IPS-18a (cell line): ENCODE data around the gene NANOGP8.
A peak's percentile ranks its signal among the peaks of the same experiment; 100 is the strongest.
"Not testable (repeated sequence)": the region's sequence is repeated elsewhere in the genome, so short reads cannot be mapped to it uniquely, and the experiment has no call there.

Source experiments
- H3K27ac ChIP-seq: one replicate; pipeline ENCODE4 v1.5.1; 2013; ENCODE audit warnings: low read length
- H3K27me3 ChIP-seq: one replicate; pipeline ENCODE4 v1.6.1; 2013; ENCODE audit warnings: mild to moderate bottlenecking, low read length; ENCODE audit not compliant: control insufficient read depth, insufficient read depth
- H3K36me3 ChIP-seq: one replicate; pipeline ENCODE4 v1.6.1; 2013; ENCODE audit warnings: low read depth, low read length; ENCODE audit not compliant: control insufficient read depth
- H3K4me1 ChIP-seq: one replicate; pipeline ENCODE4 v1.6.1; 2013; ENCODE audit warnings: low read depth, low read length; ENCODE audit not compliant: control insufficient read depth
- H3K4me3 ChIP-seq: one replicate; pipeline ENCODE4 v1.5.1; 2013; ENCODE audit warnings: low read length
- H3K9ac ChIP-seq: one replicate; pipeline ENCODE4 v1.6.1; 2013; ENCODE audit warnings: mild to moderate bottlenecking, low read length, moderate library complexity
- H3K9me3 ChIP-seq: one replicate; pipeline ENCODE4 v1.6.1; 2013; ENCODE audit warnings: low read depth, low read length; ENCODE audit not compliant: control insufficient read depth

Gene NANOGP8

GRCh38 chr15:35085176-35085919 is at the start of gene NANOGP8:
TSS of gene NANOGP8 (minus strand) at chr15:35085295. CDS start at chr15:35085110, 185 bp downstream.
- not testable (repeated sequence) for H3K9me3 ChIP-seq

GRCh38 chr15:35134299-35134698 is 49.2 kb upstream of the NANOGP8 start:
- no peak overlapping the region for H3K27ac ChIP-seq
- no peak overlapping the region for H3K4me3 ChIP-seq
- H3K9me3 ChIP-seq: no peaks in the 10 kb centered on the region
- H3K36me3 ChIP-seq: no peaks in the 10 kb centered on the region
- H3K27me3 ChIP-seq: no peaks in the 10 kb centered on the region
- H3K4me1 ChIP-seq: peaks cover 4% of the 10 kb centered on the region
- no peak overlapping the region for H3K9ac ChIP-seq

More at GRCh38 chr15:35085176-35085919, at the start of gene NANOGP8:
- H3K4me1 ChIP-seq, H3K36me3 ChIP-seq, H3K27ac ChIP-seq, H3K27me3 ChIP-seq, H3K9ac ChIP-seq, H3K4me3 ChIP-seq: not testable (repeated sequence)

GRCh38 chr15:35130245-35130644 is 45.1 kb upstream of the NANOGP8 start:
- H3K4me3 ChIP-seq: no peak overlapping the region
- no peaks in the 10 kb centered on the region for H3K9me3 ChIP-seq
- peaks cover 4% of the 10 kb centered on the region for H3K4me1 ChIP-seq
- no peaks in the 10 kb centered on the region for H3K36me3 ChIP-seq
- H3K9ac ChIP-seq: no peak overlapping the region
- H3K27me3 ChIP-seq: no peaks in the 10 kb centered on the region
- H3K27ac ChIP-seq: no peak overlapping the region

- no peaks in the 10 kb centered on the region for H3K36me3 ChIP-seq
- peaks cover 4% of the 10 kb centered on the region for H3K4me1 ChIP-seq
- H3K9ac ChIP-seq: no peak overlapping the region
- H3K27me3 ChIP-seq: no peaks in the 10 kb centered on the region
- H3K4me3 ChIP-seq: no peak overlapping the region
- no peak overlapping the region for H3K27ac ChIP-seq
- H3K9me3 ChIP-seq: no peaks in the 10 kb centered on the region
These were observed 44.3 kb upstream of the NANOGP8 start for GRCh38 chr15:35129361-35129760.

- no peaks in the 10 kb centered on the region for H3K9me3 ChIP-seq
These were observed 42.6 kb upstream of the NANOGP8 start for GRCh38 chr15:35127717-35128116.

GRCh38 chr15:35126236-35126635 is 41.1 kb upstream of the NANOGP8 start:
- Histone ChIP-seq H3K4me3 (no peak overlapping the region), H3K27ac (no peak overlapping the region), H3K27me3 (no peaks in the 10 kb centered on the region), H3K36me3 (no peaks in the 10 kb centered on the region), H3K4me1 (no peaks in the 10 kb centered on the region), H3K9me3 (no peaks in the 10 kb centered on the region), H3K9ac (no peak overlapping the region)

More at GRCh38 chr15:35127717-35128116, 42.6 kb upstream of the NANOGP8 start:
- H3K27me3 ChIP-seq: no peaks in the 10 kb centered on the region
- no peaks in the 10 kb centered on the region for H3K36me3 ChIP-seq
- no peaks in the 10 kb centered on the region for H3K4me1 ChIP-seq
- no peak overlapping the region for H3K27ac ChIP-seq
- no peak overlapping the region for H3K9ac ChIP-seq
- no peak overlapping the region for H3K4me3 ChIP-seq

- Histone ChIP-seq H3K27ac (no peak overlapping the region), H3K9me3 (no peaks in the 10 kb centered on the region), H3K4me1 (no peaks in the 10 kb centered on the region), H3K27me3 (no peaks in the 10 kb centered on the region), H3K36me3 (no peaks in the 10 kb centered on the region), H3K4me3 (no peak overlapping the region), H3K9ac (no peak overlapping the region)
These were observed 38.6 kb upstream of the NANOGP8 start for GRCh38 chr15:35123743-35124142.

- Histone ChIP-seq H3K36me3 (no peaks in the 10 kb centered on the region), H3K9ac (no peak overlapping the region), H3K9me3 (no peaks in the 10 kb centered on the region), H3K4me3 (no peak overlapping the region), H3K27me3 (no peaks in the 10 kb centered on the region), H3K27ac (no peak overlapping the region), H3K4me1 (peaks cover 15% of the 10 kb centered on the region)
These were observed 36.7 kb upstream of the NANOGP8 start for GRCh38 chr15:35121611-35122359.

- Histone ChIP-seq H3K9me3 (no peaks in the 10 kb centered on the region), H3K4me3 (no peak overlapping the region), H3K9ac (no peak overlapping the region), H3K27me3 (no peaks in the 10 kb centered on the region), H3K36me3 (no peaks in the 10 kb centered on the region), H3K27ac (no peak overlapping the region), H3K4me1 (peaks cover 15% of the 10 kb centered on the region)
These were observed 35.1 kb upstream of the NANOGP8 start for GRCh38 chr15:35120173-35120572.

- Histone ChIP-seq H3K4me3 (no peak overlapping the region), H3K27me3 (no peaks in the 10 kb centered on the region), H3K4me1 (peaks cover 15% of the 10 kb centered on the region), H3K36me3 (no peaks in the 10 kb centered on the region), H3K27ac (no peak overlapping the region), H3K9ac (no peak overlapping the region), H3K9me3 (no peaks in the 10 kb centered on the region)
These were observed 33.9 kb upstream of the NANOGP8 start for GRCh38 chr15:35118960-35119359.

- no peaks in the 10 kb centered on the region for H3K9me3 ChIP-seq
- peak overlapping the region; percentile 2 for H3K9ac ChIP-seq
- no peak overlapping the region for H3K27ac ChIP-seq
- no peaks in the 10 kb centered on the region for H3K36me3 ChIP-seq
- H3K27me3 ChIP-seq: no peaks in the 10 kb centered on the region
- H3K4me1 ChIP-seq: peaks cover 15% of the 10 kb centered on the region
- H3K4me3 ChIP-seq: peak overlapping the region; percentile 15
These were observed 32.6 kb upstream of the NANOGP8 start for GRCh38 chr15:35117543-35118265.
